Measurements from ENCODE around the gene OAS3.

OAS3 gene

GRCh38 chr12:112944024-112944690, 5.9 kb downstream of the OAS3 start:
- H3K27me3 ChIP-seq (ENCODE audit: insufficient read depth, low read depth): no peaks in the 10 kb centered on the region
- H2AFZ ChIP-seq (ENCODE audit: low read depth): no peak overlapping the region
- no peak overlapping the region for H3K27ac ChIP-seq

GRCh38 chr12:112945515-112945914, 7.2 kb downstream of the OAS3 start:
- no peaks in the 10 kb centered on the region for H3K4me1 ChIP-seq (ENCODE audit: low read depth, poor library complexity, severe bottlenecking)
- H3K27me3 ChIP-seq (ENCODE audit: insufficient read depth, low read depth): no peaks in the 10 kb centered on the region
- H3K9ac ChIP-seq: no peak overlapping the region
- H3K4me3 ChIP-seq (IDR thresholded peaks at IDR 0.05; ENCODE audit: insufficient read depth, low read depth, low read length): no peak overlapping the region
- no peaks in the 10 kb centered on the region for H4K20me1 ChIP-seq (ENCODE audit: insufficient read depth)
- no peaks in the 10 kb centered on the region for H3K36me3 ChIP-seq (ENCODE audit: insufficient read depth)
- H2AFZ ChIP-seq (ENCODE audit: low read depth): no peak overlapping the region
- no peak overlapping the region for H3K27ac ChIP-seq
- TF ChIP-seq CTCF (conservative IDR thresholded peaks at IDR 0.05; ENCODE audit: low read depth, low read length): no peak
- no peaks in the 10 kb centered on the region for H3K79me2 ChIP-seq (ENCODE audit: insufficient read depth, low read depth)
- H3K4me2 ChIP-seq: no peak overlapping the region

More at GRCh38 chr12:112944024-112944690, 5.9 kb downstream of the OAS3 start:
- Histone ChIP-seq H3K36me3 (ENCODE audit: insufficient read depth) (no peaks in the 10 kb centered on the region), H4K20me1 (ENCODE audit: insufficient read depth) (no peaks in the 10 kb centered on the region), H3K4me1 (ENCODE audit: low read depth, poor library complexity, severe bottlenecking) (no peaks in the 10 kb centered on the region), H3K79me2 (ENCODE audit: insufficient read depth, low read depth) (no peaks in the 10 kb centered on the region), H3K9ac (no peak overlapping the region), H3K4me2 (no peak overlapping the region), H3K4me3 (IDR thresholded peaks at IDR 0.05; ENCODE audit: insufficient read depth, low read depth, low read length) (no peak overlapping the region)
- no peak for TF ChIP-seq CTCF (conservative IDR thresholded peaks at IDR 0.05; ENCODE audit: low read depth, low read length)

- Histone ChIP-seq H3K9ac (no peak overlapping the region), H3K4me1 (ENCODE audit: low read depth, poor library complexity, severe bottlenecking) (no peaks in the 10 kb centered on the region), H3K27ac (no peak overlapping the region), H3K79me2 (ENCODE audit: insufficient read depth, low read depth) (no peaks in the 10 kb centered on the region), H4K20me1 (ENCODE audit: insufficient read depth) (no peaks in the 10 kb centered on the region), H3K4me2 (no peak overlapping the region), H3K27me3 (ENCODE audit: insufficient read depth, low read depth) (no peaks in the 10 kb centered on the region), H3K4me3 (IDR thresholded peaks at IDR 0.05; ENCODE audit: insufficient read depth, low read depth, low read length) (no peak overlapping the region), H2AFZ (ENCODE audit: low read depth) (no peak overlapping the region), H3K36me3 (ENCODE audit: insufficient read depth) (no peaks in the 10 kb centered on the region)
- no peak for TF ChIP-seq CTCF (conservative IDR thresholded peaks at IDR 0.05; ENCODE audit: low read depth, low read length)
Observed at GRCh38 chr12:112946236-112947000, 8.1 kb downstream of the OAS3 start.

GRCh38 chr12:112947314-112947713, 9.0 kb downstream of the OAS3 start:
- H3K36me3 ChIP-seq (ENCODE audit: insufficient read depth): no peaks in the 10 kb centered on the region
- no peak overlapping the region for H3K27ac ChIP-seq
- H3K79me2 ChIP-seq (ENCODE audit: insufficient read depth, low read depth): no peaks in the 10 kb centered on the region
- no peak overlapping the region for H3K4me2 ChIP-seq
- no peak overlapping the region for H3K4me3 ChIP-seq (IDR thresholded peaks at IDR 0.05; ENCODE audit: insufficient read depth, low read depth, low read length)
- no peak for TF ChIP-seq CTCF (conservative IDR thresholded peaks at IDR 0.05; ENCODE audit: low read depth, low read length)
- no peak overlapping the region for H2AFZ ChIP-seq (ENCODE audit: low read depth)
- no peak overlapping the region for H3K9ac ChIP-seq
- no peaks in the 10 kb centered on the region for H3K27me3 ChIP-seq (ENCODE audit: insufficient read depth, low read depth)
- no peaks in the 10 kb centered on the region for H3K4me1 ChIP-seq (ENCODE audit: low read depth, poor library complexity, severe bottlenecking)
- H4K20me1 ChIP-seq (ENCODE audit: insufficient read depth): no peaks in the 10 kb centered on the region

All from KMS-11 (cell line).